HPDE6-E6E7 (cell line): ENCODE results near the gene KIFC3.
"Not testable (repeated sequence)": the region's sequence is repeated elsewhere in the genome, so short reads cannot be mapped to it uniquely, and the experiment has no call there.

Experiments
- DNase-seq: peaks from one replicate; pipeline ENCODE4 v3.0.0; 2011; ENCODE audit warnings: missing footprints; ENCODE audit errors: extremely low spot score

Gene KIFC3

DNA sequence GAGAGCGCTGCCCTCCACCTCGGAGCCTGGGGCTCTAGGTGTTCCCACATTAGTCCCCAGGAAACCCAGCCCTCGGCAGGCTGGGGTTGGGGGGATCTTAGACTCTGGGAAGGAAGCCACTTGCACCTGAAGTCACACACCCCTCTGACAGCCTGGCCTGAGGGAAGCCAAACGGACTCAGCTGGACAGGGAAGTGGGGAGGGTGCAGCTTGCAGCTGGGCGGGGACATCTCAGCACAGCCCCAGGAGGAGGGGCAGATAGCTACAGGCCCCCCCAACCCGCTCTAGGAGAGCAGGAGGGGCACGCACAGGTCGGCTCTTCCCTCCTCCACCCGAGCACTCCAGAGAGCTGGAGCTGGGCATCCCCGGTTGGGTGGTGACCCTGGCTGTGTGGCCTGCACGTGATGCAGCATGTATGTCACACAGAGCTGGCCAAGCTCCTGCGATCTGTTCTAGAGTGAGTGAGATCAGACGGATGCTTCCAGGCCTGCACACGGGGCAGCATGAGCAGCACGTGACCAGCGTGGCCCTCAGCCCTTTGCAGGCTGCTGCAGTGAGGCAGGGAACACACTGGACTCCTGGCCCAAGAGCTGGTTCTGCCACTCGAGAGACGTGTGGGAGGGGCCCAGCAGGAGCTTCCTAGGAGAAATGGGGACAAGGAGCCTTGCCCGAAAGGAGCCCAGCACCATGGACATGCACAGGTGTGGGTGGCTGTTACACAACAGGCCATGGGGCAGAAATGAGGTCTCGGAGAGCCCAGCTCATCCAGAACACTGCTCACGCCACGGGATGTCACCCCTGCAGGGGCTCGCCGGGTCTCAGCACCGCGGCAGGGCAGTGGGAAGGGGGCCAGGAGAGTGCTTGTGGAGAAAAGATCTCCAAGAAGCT lies 15.4 kb downstream of the KIFC3 start:
- DNase-seq, result no peak

DNA sequence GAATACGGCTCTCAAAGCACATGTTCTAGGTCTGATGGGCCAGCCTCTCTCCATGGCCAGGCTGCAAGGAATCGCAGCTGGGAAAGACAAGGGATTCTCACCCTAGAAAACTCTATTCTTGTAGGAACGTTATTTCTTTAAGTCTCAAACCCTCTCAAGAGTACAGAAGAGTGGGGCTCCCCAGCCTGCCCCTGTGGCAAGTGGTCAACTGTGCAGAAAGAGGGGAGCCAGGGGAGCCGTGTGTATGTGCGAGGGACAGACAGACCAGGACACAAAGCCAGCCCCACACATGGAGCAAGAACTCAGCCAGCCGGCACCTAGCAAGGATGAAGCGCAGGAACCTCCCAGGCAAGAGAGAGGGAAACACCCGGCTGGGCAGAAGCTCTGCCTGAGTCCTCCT lies 16.4 kb downstream of the KIFC3 start:
- DNase-seq, result no peak

DNA sequence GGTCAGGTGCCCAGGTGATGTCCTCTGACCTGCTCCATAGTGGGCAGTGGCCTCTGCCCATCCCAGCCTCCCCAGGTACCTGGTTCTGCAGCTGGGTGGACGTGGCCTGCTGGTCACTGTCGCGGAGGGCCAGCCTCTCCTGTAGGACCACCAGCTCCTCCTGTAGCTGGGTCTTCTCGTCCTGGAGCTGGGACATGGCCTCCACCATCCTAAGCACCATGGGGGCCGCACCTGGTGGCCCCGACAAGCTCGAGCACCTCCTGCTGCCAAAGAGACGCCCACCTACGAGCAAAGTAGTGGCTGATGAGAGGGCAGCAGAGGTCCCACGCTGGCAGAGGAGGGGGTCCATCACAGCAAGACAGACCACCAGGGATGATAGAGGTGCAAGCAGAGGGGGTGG lies 16.9 kb downstream of the KIFC3 start:
- DNase-seq, result no peak

DNA sequence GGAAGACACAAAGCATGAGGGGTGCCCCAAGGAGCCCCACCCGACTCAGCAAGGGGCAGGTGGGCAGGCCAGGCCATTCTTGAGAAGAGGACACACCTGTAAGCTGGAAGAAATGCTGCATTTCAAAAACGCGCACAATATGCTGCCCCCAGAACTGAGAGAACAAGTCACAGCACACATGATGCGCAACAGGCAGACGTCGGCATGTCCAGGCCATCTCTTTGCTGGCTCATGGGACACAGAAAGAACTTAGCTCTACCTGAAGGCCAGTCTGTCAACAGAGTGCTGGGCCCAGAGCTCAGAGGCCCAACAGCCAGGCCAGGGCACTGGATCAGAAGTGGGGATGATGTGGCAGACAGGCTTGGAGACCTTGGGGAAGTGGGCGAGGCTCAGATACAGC lies 18.0 kb downstream of the KIFC3 start:
- DNase-seq, result no peak

GRCh38 chr16:57783883-57784282 lies 18.4 kb downstream of the KIFC3 start:
- DNase-seq, result no peak

GRCh38 chr16:57783116-57783515 lies 19.2 kb downstream of the KIFC3 start:
- no peak for DNase-seq

DNA sequence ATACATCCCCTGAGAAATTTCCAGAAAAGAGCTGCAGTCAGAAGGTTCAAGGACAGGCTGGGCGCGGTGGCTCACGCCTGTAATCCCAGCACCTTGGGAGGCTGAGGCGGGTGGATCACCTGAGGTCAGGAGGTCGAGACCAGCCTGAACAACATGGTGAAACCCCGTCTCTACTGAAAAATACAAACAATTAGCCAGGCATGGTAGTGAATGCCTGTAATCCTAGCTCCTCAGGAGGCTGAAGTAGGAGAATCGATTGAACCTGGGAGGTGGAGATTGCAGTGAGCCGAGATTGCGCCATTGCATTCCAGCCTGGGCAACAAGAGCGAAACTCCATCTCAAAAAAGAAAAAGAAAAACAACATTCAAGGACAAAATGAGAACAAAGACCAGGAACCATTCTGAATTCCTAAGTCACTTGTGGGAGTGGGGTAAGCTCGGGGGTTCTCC lies 19.7 kb downstream of the KIFC3 start:
- not testable (repeated sequence) for DNase-seq

DNA sequence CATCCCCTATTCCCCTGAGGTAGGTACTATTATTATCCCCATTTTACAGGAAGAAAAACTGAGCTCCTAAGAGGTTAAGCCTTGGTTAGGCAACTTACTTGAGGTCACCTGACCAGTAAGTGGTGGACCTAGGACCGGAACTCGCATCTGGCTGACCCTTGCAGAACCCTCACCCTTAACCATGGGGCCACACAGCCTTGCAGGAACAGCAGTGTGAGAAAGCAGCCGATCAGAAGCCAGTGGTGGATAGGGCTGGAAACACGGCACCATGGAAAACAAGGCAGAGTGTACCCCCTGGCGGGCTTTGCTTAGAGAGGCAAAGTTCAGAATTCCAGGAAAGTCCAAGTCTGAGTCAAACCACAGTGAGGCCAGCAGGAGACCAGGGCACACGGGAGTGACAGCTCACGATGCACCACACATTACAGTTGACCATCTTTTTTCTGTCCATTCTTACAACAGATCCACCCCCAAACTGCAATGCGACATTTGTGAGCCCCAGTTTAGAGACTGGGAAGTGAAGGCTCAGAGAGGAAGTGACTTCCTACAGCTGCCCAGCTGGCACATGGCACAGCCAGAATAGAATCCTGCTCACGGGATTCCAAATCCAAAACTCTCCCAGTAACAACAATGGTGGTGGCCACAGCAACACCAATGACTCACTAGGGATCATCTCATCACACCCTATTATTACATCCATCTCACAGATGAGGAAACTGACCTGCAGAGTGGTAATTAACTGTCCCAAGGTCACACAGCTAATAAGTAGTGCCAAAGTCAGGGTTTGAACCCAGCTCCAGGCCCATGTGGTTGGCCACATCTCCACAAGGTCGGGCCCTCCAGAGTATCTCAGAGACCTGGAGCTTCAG lies 20.3 kb downstream of the KIFC3 start:
- DNase-seq, result no peak

DNA sequence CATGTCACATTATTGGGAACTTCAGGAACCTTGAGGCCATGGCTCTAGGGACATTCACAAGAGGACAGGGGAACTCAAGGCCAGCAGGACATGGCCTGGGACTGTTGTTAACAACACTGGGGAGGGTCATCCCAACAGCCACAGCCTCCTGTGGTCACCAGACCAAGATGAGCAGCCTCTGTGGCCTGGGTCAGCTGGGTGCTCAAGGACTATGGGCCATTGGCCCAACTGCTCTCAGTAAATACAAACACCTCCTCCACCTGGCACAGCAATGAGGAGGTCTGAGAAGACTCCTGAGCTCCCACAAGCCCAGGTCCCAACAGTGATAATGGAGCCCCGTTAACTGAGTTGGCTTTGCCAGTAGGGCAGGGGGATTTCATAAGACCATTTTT lies 20.9 kb downstream of the KIFC3 start:
- DNase-seq, result no peak

DNA sequence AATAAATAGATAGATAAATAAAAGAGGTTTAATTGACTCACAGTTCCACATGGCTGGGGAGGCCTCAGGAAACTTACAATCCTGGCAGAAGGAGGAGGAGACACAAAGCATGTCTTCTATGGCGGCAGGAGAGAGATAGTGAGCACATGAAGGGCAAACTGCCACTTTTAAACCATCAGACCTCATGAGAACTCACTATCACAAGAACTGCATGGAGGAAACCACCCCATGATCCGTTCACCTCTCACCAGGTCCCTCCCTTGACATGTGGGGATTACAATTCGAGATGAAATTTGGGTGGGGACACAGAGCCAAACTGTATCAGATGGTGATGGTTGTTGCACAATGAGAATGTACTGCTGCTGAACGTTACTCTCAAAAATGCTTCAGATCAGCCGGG lies 22.5 kb downstream of the KIFC3 start:
- DNase-seq, result not testable (repeated sequence)

DNA sequence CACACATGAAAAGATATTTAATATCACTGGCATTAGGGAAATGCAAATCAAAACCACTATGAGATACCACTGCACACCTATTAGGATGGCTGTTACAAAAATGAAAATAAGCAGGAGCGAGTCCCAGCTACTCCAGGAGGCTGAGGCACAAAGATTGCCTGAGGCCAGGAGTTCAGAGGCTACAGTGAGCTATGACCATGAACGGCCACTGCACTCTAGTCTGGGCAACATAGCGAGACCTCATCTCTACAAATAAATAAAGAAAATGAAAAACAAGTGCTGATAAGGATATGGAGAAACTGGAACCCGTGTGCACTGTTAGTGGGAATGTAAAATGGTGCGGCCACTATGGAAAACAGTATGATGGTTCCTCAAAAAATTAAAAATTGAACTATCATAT lies 23.6 kb downstream of the KIFC3 start:
- DNase-seq, result no peak

GRCh38 chr16:57775661-57776469 lies 26.4 kb downstream of the KIFC3 start:
- DNase-seq, result no peak

- DNase-seq, result no peak
These were observed 27.5 kb downstream of the KIFC3 start for GRCh38 chr16:57774705-57775285.

DNA sequence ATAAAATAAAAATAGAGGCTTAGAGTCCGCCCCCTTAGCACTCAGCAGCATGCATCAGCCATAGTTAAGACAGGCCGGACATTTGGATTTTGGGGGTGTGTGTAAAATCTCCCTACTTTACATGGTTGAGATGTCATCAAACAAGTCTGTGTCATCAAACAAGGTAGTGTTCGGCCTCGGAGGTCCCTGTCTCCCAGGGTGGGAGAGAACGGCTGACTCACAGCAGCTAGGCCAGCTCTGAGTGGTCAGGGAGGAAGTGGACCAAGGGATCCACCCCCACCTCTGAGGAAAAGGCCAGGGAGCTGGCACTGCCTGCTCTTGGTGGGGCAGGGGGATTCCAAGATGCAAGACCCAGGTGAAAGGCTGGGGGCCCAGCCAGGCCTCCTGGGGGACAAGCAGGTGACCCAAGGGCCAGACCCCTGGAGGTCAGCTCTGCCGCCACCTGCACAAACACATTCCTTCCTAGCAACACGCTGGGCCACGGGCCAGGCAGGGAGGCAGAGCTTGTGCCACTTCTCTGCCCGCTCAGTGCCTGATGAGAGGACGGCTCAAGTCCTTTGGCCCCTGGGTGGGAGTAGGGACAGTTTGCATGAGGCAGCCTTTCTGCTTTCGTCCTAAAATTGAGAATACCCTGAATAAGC lies 28.5 kb downstream of the KIFC3 start:
- DNase-seq, result no peak

DNA sequence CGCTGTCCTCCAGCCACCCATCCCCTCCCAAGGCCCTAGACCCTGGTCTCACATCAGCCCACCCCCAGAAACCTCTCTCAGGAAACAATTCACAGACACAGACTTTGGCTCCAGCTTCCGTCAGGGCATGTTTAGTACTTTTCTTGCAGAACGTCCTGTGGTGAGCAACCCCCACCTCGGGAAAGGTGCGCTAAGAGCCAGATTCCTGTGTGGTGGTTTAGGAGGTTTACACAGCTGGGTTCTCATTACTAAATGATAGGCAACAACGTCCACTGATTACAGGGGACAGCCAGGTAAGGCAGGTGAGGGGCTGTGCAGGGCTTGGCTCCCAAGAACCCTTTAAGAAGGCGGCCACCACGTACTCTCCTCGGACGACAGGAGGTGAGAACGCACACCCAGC lies 29.3 kb downstream of the KIFC3 start:
- no peak for DNase-seq

- DNase-seq, result no peak
These were observed 31.0 kb downstream of the KIFC3 start for GRCh38 chr16:57771141-57771785.

DNA sequence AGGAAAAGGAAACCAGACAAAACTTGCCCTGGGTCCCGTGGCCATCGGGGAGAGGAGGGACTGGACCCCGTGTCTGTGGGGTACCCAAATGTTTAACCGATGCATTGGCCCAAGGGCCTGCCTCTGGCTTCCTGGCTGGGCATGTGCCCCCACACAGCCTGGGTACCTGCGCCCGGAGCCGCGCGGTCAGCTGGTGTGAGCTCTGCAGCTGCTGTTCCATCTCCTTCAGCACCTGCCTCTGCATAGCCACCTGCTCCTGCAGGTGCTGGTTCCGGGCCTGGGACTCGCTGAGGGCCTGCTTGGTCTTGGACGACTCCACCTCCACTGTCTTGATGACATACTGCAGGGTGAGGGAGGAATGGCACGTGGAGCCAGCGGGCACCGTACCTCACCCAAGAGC lies 31.9 kb downstream of the KIFC3 start:
- no peak for DNase-seq

GRCh38 chr16:57769541-57770145 lies 32.6 kb downstream of the KIFC3 start:
- no peak for DNase-seq

DNA sequence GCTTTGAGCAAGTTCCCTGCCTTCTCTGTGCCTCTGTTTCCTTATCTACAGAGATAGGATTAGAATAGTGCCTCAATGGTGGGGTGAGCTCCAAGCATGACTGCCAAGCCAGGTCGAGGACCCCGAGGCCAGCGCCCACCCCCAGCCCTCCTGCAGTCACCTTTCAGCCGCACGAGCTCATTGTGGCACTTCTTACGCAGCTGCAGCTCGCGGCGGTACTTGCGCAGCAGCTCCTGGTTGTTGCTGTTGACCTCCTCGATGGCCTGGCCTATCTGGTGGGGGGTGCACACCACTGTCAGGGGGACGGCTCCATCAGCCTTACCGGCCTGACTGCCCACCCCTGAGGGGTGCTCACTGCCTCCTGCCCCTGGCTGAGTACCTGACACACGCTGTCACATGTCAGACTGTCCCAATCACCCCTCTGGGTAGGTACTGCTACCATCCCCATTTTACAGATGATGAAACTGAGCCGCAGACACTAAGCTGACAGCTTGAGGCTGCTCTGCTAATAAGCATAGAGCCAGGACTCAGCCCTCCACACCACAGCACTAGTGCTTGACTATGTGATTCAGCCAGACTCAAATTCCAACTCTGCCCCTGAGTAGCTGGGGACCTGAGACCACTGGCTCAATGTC lies 35.5 kb downstream of the KIFC3 start:
- DNase-seq, result no peak
